Keratinocyte (primary cell): ENCODE data around the gene AK8. TPM values are rescaled to one million over a fixed set of nuclear protein-coding genes. Genes with fewer than 3 reads are reported as not detected.

Source experiments
- DNase-seq: peaks from one replicate; pipeline ENCODE4 v3.0.0-alpha.2; 2011; ENCODE audit warnings: low read depth, missing footprints, low spot score
- FAIRE-seq: peaks from 2 replicates; lab custom pipeline; 2011; peaks lifted over from hg19 to GRCh38; lab: Jason Lieb, UNC
- H2AFZ ChIP-seq: 2 replicates; pipeline ENCODE4 v1.6.0; 2012; ENCODE audit warnings: low read length, control low read depth, inconsistent platforms; ENCODE audit not compliant: control insufficient read depth
- H3K27ac ChIP-seq: 2 replicates; pipeline ENCODE4 v1.5.1; 2011; ENCODE audit warnings: low read length; ENCODE audit not compliant: control insufficient read depth, insufficient read depth
- H3K27me3 ChIP-seq: 3 replicates; pipeline ENCODE4 v1.6.0; 2011; ENCODE audit warnings: low read length; ENCODE audit not compliant: control insufficient read depth, insufficient read depth; ENCODE audit errors: extremely low read depth
- H3K36me3 ChIP-seq, 2 experiments: 2 replicates in 1 of 2; 3 replicates in 1 of 2; pipeline ENCODE4 v1.5.1; 2011; ENCODE audit warnings: low read length in 2 of 2, mild to moderate bottlenecking in 1 of 2; ENCODE audit not compliant: control insufficient read depth in 2 of 2, insufficient read depth in 2 of 2; ENCODE audit errors: extremely low read depth in 1 of 2
- H3K4me1 ChIP-seq: 3 replicates; pipeline ENCODE4 v1.5.1; 2011; ENCODE audit warnings: low read length; ENCODE audit not compliant: control insufficient read depth, insufficient read depth; ENCODE audit errors: extremely low read depth
- H3K4me2 ChIP-seq: 3 replicates; pipeline ENCODE4 v1.6.0; 2011; ENCODE audit warnings: low read depth, low read length; ENCODE audit not compliant: control insufficient read depth, insufficient read depth; ENCODE audit errors: extremely low read depth
- H3K4me3 ChIP-seq, 3 experiments: fragments of 200-600 bp in 1 of 3; sonication (generic) in 1 of 3; 2 replicates in 2 of 3; 3 replicates in 1 of 3; pipeline ENCODE4 v1.5.1; 2011 to 2016; ENCODE audit warnings: low read length in 3 of 3, mild to moderate bottlenecking in 3 of 3, control low read depth in 2 of 3, inconsistent platforms in 1 of 3, low read depth in 1 of 3, mixed read lengths in 1 of 3, mixed run types in 1 of 3, moderate library complexity in 1 of 3; ENCODE audit not compliant: control insufficient read depth in 2 of 3, insufficient read depth in 2 of 3; ENCODE audit errors: extremely low read depth in 1 of 3
- H3K79me2 ChIP-seq: 2 replicates; pipeline ENCODE4 v1.6.0; 2012; ENCODE audit warnings: low read length; ENCODE audit not compliant: control insufficient read depth, insufficient read depth
- H3K9ac ChIP-seq: 3 replicates; pipeline ENCODE4 v1.6.0; 2011; ENCODE audit warnings: low read length; ENCODE audit not compliant: control insufficient read depth, insufficient read depth; ENCODE audit errors: extremely low read depth
- H3K9me1 ChIP-seq: 3 replicates; pipeline ENCODE4 v1.6.0; 2011; ENCODE audit warnings: low read length; ENCODE audit not compliant: control insufficient read depth, insufficient read depth; ENCODE audit errors: extremely low read depth
- H3K9me3 ChIP-seq: 2 replicates; pipeline ENCODE4 v1.5.1; 2012; ENCODE audit warnings: low read depth, low read length; ENCODE audit not compliant: control insufficient read depth
- H4K20me1 ChIP-seq: 3 replicates; pipeline ENCODE4 v1.6.0; 2011; ENCODE audit warnings: low read length; ENCODE audit not compliant: control insufficient read depth, insufficient read depth; ENCODE audit errors: extremely low read depth
- CTCF ChIP-seq, 3 experiments: IDR thresholded peaks in 1 of 3; conservative IDR thresholded peaks in 1 of 3; optimal IDR thresholded peaks in 1 of 3; 2 replicates in 2 of 3; 3 replicates in 1 of 3; pipeline versions ENCODE3 to v1.5.1; 2011; ENCODE audit warnings: low read length in 3 of 3, mild to moderate bottlenecking in 3 of 3, moderate library complexity in 2 of 3, control low read depth in 1 of 3, inconsistent platforms in 1 of 3; ENCODE audit not compliant: insufficient read depth in 2 of 3; ENCODE audit errors: extremely low read depth in 1 of 3
- EZH2 ChIP-seq: IDR thresholded peaks from one replicate; pipeline ENCODE4 v1.6.1; 2012; ENCODE audit warnings: inconsistent platforms, mild to moderate bottlenecking, low read length, moderate library complexity
- dilution Hi-C: fragments of 300-500 bp; cut with MboI; formaldehyde crosslinking; loops from one replicate; pipeline ENCODE4 v1.7.0; 2020; ENCODE audit warnings: low sequenced_read_pairs; ENCODE audit not compliant: extremely low pct_ligation_motif_present
- polyA plus RNA-seq, 5 experiments: library from polyadenylated mRNA; depleted of rRNA in 3 of 5; stranded (reverse) in 3 of 5; stranded (forward) in 1 of 5; unstranded in 1 of 5; fragments of >200 nt; gene quantifications; 1 replicate in 1 of 5; 2 replicates in 3 of 5; 3 replicates in 1 of 5; pipeline versions ENCODE4 v1.2.1 to v1.2.3, GENCODE V29; 2011 to 2012; ENCODE audit warnings: missing spikeins in 2 of 5, low read depth in 1 of 5, low replicate concordance in 1 of 5

The AK8 gene
- polyA plus RNA-seq, 1 donor (not counting 4 experiments of a cell fraction or from before 2014, with no cell fraction given) = 0.24 TPM

DNA sequence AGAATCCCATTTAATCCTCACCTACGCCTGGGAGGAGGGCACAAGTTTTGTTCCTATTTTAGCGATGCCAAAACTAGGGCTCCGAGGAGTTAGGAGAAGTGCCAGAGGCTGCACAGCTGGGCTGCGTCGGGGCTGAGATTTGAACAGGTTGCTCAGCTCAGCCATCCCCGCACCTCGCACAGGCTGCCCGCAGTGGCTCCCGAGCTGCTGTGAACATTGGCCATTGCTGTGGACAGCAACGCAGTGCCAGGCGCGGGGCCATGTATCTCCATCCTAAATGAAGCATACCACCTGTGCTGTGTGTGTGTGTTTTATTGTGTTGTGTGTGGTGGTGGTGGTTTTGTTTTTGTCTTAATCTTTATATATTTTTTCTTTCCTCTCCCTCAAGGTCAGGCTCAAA lies 52.0 kb downstream of the AK8 start:
- Histone ChIP-seq H3K79me2 (no peaks in the 10 kb centered on the region), H2AFZ (no peak overlapping the region), H4K20me1 (no peaks in the 10 kb centered on the region), H3K9ac (no peak overlapping the region), H3K27ac (no peak overlapping the region), H3K4me1 (no peaks in the 10 kb centered on the region), H3K9me3 (no peaks in the 10 kb centered on the region), H3K27me3 (no peaks in the 10 kb centered on the region), H3K36me3 (no peaks in the 10 kb centered on the region), H3K4me2 (no peak overlapping the region), H3K4me3 (no peak overlapping the region), H3K9me1 (no peaks in the 10 kb centered on the region)
- TF ChIP-seq EZH2 = no peak
- no peak for TF ChIP-seq CTCF (optimal IDR thresholded peaks at IDR 0.05 in 1 of 3, IDR thresholded peaks at IDR 0.05 in 1 of 3, conservative IDR thresholded peaks at IDR 0.05 in 1 of 3; ENCODE audit: extremely low read depth in 1 of 3, insufficient read depth in 2 of 3, low read length in 3 of 3)
- DNase-seq (no peak), FAIRE-seq (no peak)
- dilution Hi-C loops = no loop called here

DNA sequence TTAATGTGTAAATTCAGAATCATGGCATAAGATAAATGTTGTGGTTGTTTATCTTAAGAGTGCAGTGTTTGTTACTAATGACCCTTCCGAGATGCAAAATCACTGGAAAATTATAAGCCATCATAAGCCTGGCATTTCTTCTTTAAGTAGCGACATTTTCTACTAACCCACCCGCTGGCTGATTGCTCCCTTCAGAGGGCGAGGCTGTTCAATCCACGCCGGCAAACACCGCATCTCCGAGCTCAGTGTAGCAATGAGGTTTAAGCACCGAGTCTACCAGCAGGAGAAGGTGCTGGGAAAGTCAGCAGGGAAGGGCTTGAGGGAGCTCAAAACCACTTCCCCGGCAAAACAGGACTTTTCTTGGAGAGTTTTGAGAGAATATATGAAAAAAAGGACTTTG lies 52.7 kb downstream of the AK8 start:
- TF ChIP-seq EZH2 = no peak
- TF ChIP-seq CTCF (optimal IDR thresholded peaks at IDR 0.05 in 1 of 3, IDR thresholded peaks at IDR 0.05 in 1 of 3, conservative IDR thresholded peaks at IDR 0.05 in 1 of 3; ENCODE audit: extremely low read depth in 1 of 3, insufficient read depth in 2 of 3, low read length in 3 of 3) = no peak
- DNase-seq (no peak), FAIRE-seq (no peak)
- Histone ChIP-seq H3K36me3 (no peaks in the 10 kb centered on the region), H3K4me2 (no peak overlapping the region), H2AFZ (no peak overlapping the region), H3K79me2 (no peaks in the 10 kb centered on the region), H3K4me3 (no peak overlapping the region), H3K27me3 (no peaks in the 10 kb centered on the region), H3K9me1 (no peaks in the 10 kb centered on the region), H3K9ac (no peak overlapping the region), H3K27ac (no peak overlapping the region), H3K9me3 (no peaks in the 10 kb centered on the region), H4K20me1 (no peaks in the 10 kb centered on the region), H3K4me1 (no peaks in the 10 kb centered on the region)
- dilution Hi-C loops = no loop called here
